IPS-NIHi7 (cell line): ENCODE data around the gene SBF2.
"Not testable (repeated sequence)": the region's sequence is repeated elsewhere in the genome, so short reads cannot be mapped to it uniquely, and the experiment has no call there.

Experiments used
- DNase-seq: peaks from one replicate; pipeline ENCODE4 v3.0.0; 2012; ENCODE audit warnings: mixed read lengths; ENCODE audit errors: extremely low spot score

The SBF2 gene

GRCh38 chr11:9903579-9903978, 390.4 kb downstream of the SBF2 start:
- DNase-seq: no peak

DNA sequence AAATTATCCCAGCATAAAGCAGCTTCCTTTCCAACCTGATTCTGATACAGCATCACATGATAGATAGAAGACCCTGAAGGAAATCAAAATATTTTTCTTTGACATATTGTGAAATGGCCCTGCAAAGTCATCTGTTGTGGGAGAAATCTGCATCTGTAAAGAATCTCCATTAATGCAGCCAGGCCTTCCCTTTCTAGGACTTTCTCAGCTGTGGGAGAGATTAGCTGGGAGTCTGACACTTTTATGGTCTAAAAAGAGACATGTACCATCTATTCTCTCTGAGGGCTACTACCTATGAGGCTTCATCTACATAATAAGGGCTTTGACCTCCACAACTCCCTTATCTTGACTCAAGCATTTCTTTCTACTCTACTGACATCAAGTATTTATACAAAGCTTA, 392.1 kb downstream of the SBF2 start:
- DNase-seq: no peak

- DNase-seq: not testable (repeated sequence)
Measured at GRCh38 chr11:9900253-9900652, 393.8 kb downstream of the SBF2 start.

- no peak for DNase-seq
Measured at GRCh38 chr11:9899676-9900075, 394.3 kb downstream of the SBF2 start.

DNA sequence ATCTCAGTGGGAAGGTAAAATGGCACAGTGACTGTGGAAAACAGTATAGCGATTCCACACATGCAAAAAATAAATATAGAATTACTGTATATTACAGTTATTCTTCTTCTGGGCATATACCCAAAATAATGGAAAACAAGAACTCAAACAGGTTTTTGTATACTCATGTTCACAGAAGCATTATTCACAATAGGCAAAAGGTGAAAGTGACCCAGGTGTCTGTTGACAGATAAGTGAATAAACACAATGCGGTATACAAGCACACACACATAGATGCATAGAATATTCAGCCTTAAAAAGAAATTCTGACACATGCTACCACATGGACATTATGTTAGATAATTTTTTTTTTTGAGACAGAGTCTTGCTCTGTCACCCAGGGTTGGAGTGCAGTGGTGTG, 397.1 kb downstream of the SBF2 start:
- DNase-seq: no peak

DNA sequence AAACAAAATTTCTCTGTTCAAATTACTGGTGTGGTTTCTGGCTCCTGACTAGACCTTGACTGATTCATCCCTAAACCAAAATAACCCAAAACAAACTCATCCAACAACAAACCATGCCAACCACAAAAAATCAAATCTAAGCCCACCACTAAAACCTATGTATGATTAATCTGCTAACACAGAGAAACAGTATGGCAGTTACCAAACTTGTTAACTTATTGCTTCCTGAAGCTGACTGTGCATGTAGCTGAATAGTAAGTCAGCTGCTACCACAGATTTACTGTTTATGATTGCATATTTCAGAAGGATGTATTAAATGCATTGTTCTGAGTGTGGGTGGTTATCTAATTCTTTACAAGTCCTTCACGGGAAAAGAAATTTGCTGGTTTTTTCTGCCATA, 399.0 kb downstream of the SBF2 start:
- DNase-seq: no peak

GRCh38 chr11:9893474-9893873, 400.5 kb downstream of the SBF2 start:
- DNase-seq: peak; percentile 33

GRCh38 chr11:9888938-9889337, 405.1 kb downstream of the SBF2 start:
- no peak for DNase-seq

- no peak for DNase-seq
Measured at GRCh38 chr11:9887472-9887871, 406.5 kb downstream of the SBF2 start.

DNA sequence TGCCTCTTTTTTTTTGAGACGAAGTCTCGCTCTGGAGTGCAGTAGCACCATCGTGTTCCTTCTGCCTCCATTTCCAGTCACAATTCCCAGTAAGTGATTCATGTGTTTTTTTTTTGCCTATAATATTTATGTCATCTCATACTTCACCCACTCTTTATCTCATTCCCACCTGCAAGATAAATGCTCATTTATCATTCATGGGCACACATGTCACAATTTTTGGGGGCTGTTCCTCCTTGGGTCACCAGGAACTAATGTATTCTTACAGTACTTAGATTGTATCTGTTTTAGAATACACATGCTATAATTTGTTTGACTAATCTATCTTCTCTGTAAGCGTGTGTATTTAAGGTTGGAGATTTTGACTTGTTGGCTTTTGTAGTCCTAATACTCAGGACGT, 407.4 kb downstream of the SBF2 start:
- DNase-seq: no peak

DNA sequence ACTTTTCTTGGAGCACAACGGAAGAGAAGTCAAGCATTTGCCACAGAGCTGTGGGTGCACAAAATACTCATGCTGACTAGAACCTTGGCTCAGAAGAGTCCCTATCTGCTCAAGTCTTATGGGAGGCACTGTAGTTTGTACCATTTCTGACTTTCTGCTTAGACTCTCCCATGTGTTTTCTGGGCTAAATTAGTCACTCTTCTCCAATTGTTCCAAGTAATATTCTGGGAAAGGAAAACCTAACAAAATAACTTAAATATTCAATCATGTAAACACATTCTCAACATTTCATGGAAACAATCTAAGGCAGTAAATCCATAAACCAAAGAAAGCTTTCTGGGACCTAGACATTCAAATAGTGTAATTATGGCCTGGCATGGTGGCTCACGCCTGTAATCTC, 409.4 kb downstream of the SBF2 start:
- DNase-seq: no peak

DNA sequence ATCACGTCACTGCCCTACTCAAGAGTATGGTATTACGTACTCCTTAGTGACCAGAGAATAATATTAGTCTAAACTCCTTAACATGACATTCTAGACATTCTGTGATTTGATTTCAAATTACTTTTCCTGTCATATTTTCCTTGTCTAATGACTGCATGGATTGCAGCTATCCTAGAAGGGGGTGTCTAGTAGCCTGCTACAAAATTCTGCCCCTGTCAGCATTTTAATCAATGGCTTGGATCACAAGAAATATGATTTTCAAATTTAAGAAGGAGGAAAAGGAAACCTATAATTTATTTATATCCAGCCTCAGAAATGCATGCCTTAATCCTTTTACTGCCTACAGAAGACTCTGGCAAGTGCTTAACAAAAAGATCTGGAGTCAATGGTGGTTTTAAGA, 413.4 kb downstream of the SBF2 start:
- no peak for DNase-seq

DNA sequence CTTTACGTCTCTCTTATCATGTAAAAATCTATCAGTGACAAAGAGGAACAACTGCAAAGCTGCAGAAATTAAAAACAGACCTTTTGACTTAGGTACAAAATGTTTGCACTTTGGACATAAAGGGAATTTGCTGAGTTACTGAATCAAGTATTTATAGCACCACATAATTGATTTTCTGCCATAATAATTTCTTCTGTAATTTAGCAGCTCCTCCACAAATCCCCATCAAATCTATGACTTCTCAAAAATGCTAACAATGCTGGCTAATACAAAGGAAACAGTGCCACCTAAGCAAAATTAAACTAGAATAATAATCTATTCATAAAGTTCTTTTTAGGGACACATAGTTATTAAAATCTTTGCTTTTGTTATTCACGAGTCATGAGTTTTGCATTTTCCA, 415.1 kb downstream of the SBF2 start:
- DNase-seq: no peak

GRCh38 chr11:9876331-9876730, 417.7 kb downstream of the SBF2 start:
- no peak for DNase-seq

- no peak for DNase-seq
Measured at GRCh38 chr11:9875862-9876261, 418.2 kb downstream of the SBF2 start.

DNA sequence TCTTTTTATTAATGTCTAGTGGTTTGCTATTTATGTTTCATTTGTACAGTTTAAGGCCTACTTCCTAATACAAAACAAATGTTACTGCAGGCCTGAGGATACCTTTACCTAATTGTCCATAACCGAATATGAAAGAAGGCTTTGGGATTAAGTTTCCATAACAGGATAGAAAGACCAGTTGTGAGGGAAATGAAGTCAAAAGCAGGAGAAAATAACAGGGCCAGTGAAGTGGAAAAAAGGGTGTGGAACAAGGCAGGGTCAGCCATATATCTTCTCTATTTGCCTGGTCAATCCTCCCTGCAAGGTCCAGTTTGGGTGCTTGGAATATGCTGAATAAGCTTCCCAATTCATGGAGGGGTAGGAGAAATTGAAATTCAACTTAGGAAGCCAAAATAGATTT, 418.6 kb downstream of the SBF2 start:
- DNase-seq: no peak

DNA sequence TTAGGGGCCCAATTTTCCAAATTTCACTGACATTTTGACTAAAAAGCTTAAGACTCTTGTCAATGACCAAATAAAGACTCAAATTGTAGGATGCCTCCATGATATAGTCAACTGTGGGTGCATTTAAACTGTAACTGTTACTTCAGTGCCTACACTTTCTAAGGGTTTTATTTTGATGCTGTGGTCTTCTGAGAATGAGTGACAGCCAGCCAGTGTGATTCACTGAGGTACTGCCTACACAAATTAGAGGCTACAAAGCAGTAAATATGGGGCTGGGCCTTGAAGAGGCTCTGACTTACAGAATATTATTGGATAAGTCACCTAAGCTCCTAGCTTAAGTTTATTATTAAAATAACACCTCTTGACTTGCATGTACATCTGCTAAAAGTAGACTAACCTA, 419.6 kb downstream of the SBF2 start:
- no peak for DNase-seq

DNA sequence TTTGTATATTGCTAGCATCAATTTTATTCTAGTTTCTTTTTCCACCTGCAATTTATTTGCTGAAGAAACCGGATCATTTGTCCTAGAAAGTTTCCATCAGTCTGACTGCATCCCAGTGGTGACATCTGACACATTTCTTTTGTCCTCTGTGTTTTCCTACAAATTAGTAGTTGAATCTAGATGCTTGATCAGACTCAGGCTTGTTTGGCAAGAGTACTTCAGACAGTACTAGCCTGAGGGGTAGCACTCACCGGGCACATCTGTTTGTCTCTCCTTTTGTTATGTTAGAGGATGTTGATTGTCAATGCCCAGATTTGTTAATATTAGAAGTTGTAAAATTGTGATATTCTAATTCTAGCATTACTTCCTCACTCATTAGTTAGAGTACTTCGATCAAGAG, 425.4 kb downstream of the SBF2 start:
- no peak for DNase-seq

DNA sequence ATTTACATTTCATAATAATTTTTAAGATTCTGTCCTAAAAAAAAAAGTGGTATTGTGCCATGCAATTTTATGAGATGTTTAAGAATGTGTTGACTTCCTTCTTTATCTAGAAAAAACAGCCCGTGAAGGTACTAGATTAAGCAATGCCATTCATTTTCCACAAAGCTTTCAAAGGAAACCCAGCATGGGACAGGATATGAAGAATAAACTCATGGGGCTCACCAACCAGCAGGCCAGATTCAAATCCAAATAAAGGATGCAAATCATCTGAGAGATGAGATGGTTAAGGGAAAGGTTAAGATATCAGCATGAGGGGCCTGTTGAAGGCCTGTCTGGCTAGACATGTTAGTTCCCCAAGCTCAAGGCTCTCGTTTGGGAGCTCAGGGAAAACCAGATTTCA, 431.0 kb downstream of the SBF2 start:
- DNase-seq: peak; percentile 43

DNA sequence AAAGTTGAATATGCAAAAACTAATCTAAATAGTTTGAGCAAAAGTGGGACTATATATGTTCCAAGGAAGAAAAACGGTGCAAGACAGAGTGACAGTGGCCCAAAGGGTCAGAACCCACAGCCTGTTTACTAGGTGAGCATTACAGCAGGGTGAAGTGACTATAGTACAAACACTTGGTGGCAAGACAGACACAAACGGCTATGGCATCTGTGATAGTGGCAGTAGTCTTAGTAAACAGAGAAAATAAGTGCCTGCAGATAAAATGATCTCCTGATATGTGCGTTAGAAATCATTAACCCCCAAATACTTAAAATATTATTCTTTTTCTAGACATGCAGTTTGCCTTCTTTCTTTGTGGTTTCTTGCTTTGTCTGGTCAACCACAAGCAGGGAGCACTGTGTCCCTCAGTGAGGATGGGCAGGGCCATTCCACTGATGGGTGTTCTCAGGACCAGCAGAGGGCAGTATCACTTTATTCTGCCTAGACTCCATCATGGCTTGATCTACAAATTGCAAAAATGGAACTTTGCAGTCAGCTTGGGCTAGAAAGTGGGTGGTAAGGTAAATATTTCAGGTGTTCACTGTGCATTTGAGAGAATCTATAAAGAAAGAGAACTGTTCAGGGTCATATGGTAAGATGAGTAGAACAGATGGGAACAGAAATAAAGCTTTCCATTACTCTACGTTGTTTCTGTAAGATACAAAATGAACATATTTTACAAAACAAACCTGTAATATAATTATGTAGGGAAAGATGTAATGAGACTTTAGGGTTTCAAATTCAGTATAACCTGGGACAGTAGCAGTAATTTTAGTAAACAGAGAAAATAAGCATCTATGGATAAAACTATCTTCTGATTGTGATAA, 431.9 kb downstream of the SBF2 start:
- peak; percentile 78 for DNase-seq

GRCh38 chr11:9859554-9860305, 434.3 kb downstream of the SBF2 start:
- no peak for DNase-seq

GRCh38 chr11:9858822-9859221, 435.2 kb downstream of the SBF2 start:
- peak; percentile 47 for DNase-seq

- no peak for DNase-seq
Measured at GRCh38 chr11:9858218-9858617, 435.8 kb downstream of the SBF2 start.
